Upper lobe of left lung (tissue), 6 donors: ENCODE measurements around the gene UNC5A. TPM values are rescaled to one million over a fixed set of nuclear protein-coding genes. Genes with fewer than 3 reads are reported as not detected.
A peak's percentile ranks its signal among the peaks of the same experiment; 100 is the strongest.

ENCODE experiments used
- ATAC-seq, 2 donors: fragments of 200-7000 bp; cut with Tn5 transposase; one replicate each; pipeline ENCODE4 v1.9.1; 2022; ENCODE audit warnings: mild to moderate bottlenecking in 2 of 2, moderate library complexity in 2 of 2; ENCODE audit not compliant: low FRiP score in 2 of 2
- DNase-seq, 2 donors: peaks; one replicate each; pipeline ENCODE4 v3.0.0-alpha.2; 2019 to 2020
- H3K27ac ChIP-seq, 4 donors: fragments of 200-600 bp; sonication (generic); one replicate each; pipeline ENCODE4 v1.5.1; 2016 to 2019
- H3K27me3 ChIP-seq, 4 donors: fragments of 200-600 bp; sonication (generic); one replicate each; pipeline ENCODE4 v1.5.1; 2017 to 2019
- H3K36me3 ChIP-seq, 4 donors: fragments of 200-600 bp; sonication (generic); one replicate each; pipeline ENCODE4 v1.5.1; 2016 to 2019
- H3K4me1 ChIP-seq, 4 donors: fragments of 200-600 bp; sonication (generic); one replicate each; pipeline ENCODE4 v1.5.1; 2018 to 2019
- H3K4me3 ChIP-seq, 4 donors: fragments of 200-600 bp; sonication (generic); one replicate each; pipeline ENCODE4 v1.5.1; 2017 to 2019; ENCODE audit warnings: mild to moderate bottlenecking in 2 of 4, moderate library complexity in 1 of 4
- H3K9me3 ChIP-seq, 4 donors: fragments of 200-600 bp; sonication (generic); one replicate each; pipeline ENCODE4 v1.5.1; 2018 to 2019
- EP300 ChIP-seq, 4 donors: sonication (generic); formaldehyde crosslinking; IDR thresholded peaks; one replicate each; pipeline ENCODE4 v1.5.1; 2017; ENCODE audit warnings: antibody characterized with exemption in 4 of 4, control low read depth in 2 of 4
- POLR2A ChIP-seq, 4 donors: fragments of 450-650 bp; IDR thresholded peaks; one replicate each; pipeline ENCODE4 v1.5.1; 2016 to 2017; ENCODE audit warnings: antibody characterized with exemption in 4 of 4, mild to moderate bottlenecking in 2 of 4
- POLR2AphosphoS5 ChIP-seq, 2 donors: sonication (generic); formaldehyde crosslinking; IDR thresholded peaks; one replicate each; pipeline ENCODE4 v1.5.1; 2017; ENCODE audit warnings: antibody characterized with exemption in 2 of 2
- WGBS, 2 donors: methylation state at CpG; one replicate each; pipeline ENCODE4 v1.1.5; 2017 to 2018; 5-methylcytosine and 5-hydroxymethylcytosine counted together
- total RNA-seq, 6 donors: library from RNA; depleted of rRNA in 4 of 6; stranded (reverse); fragments of >200 nt in 4 of 6; gene quantifications; one replicate each; pipeline versions ENCODE4 v1.1.0 to v1.2.1, GENCODE V29; 2016 to 2021
- TF ChIP-seq, protein P1 (sequence below), 6 experiments: fragments of 450-650 bp in 4 of 6; fragments of 200-600 bp in 2 of 6; sonication (generic) in 2 of 6; IDR thresholded peaks; one replicate each; pipeline ENCODE4 v1.5.1; 2016 to 2019; ENCODE audit warnings: antibody characterized with exemption in 6 of 6
- donor health status: DM: no; HTN: no; CAD: no; lungs with moderate emphysema.
- donor health status: DM: no; HTN: yes; CAD: no; lungs with severe emphysema.

UNC5A gene
- total RNA-seq, 6 donors from 2014 or later: 0.20 to 1.0 (median 0.39) TPM; not detected in 1

DNA sequence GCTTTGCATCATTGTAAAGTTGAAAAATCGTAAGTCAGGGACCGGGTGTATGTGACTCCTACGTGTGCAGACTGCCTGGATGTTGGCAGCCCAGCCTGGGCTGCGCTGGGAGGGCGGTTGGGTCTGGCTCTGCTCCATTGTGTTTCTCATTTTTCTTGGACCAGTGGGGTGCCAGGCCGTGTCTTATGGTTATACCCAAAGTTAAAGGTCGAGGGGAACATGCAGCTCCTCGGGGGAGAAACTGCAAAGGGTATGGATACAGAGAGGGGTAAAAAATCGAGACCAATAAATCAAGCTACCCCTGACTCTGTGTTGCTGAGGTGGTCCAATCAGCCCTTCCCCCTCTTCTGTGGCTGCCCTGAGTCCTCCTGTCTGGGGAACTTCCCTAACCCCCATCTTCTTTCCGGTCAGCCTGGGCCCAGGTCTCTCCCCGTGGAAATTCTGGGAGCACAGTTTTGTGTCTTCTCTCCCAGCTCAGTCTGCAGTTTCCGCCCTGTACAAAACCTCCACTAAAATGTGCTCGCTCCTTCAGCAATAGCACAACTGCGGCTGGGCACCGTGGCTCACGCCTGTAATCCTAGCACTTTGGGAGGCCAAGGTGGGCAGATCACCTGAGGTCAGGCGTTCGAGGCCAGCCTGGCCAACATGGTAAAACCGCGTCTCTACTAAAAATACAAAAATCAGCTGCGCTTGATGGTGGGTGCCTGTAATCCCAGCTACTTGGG is 34.1 kb upstream of the UNC5A start:
- Histone ChIP-seq H3K27ac (no peak overlapping the region), H3K36me3 (no peaks in the 10 kb centered on the region), H3K4me3 (no peak overlapping the region), H3K4me1 (peaks cover 0 to 7% (median 6%) of the 10 kb centered on the region in 4 donors), H3K9me3 (no peaks in the 10 kb centered on the region), H3K27me3 (no peaks in the 10 kb centered on the region)
- TF ChIP-seq POLR2A (IDR thresholded peaks at IDR 0.05) (no peak), EP300 (IDR thresholded peaks at IDR 0.05) (no peak), POLR2AphosphoS5 (IDR thresholded peaks at IDR 0.05) (no peak)
- TF ChIP-seq, protein P1, sequence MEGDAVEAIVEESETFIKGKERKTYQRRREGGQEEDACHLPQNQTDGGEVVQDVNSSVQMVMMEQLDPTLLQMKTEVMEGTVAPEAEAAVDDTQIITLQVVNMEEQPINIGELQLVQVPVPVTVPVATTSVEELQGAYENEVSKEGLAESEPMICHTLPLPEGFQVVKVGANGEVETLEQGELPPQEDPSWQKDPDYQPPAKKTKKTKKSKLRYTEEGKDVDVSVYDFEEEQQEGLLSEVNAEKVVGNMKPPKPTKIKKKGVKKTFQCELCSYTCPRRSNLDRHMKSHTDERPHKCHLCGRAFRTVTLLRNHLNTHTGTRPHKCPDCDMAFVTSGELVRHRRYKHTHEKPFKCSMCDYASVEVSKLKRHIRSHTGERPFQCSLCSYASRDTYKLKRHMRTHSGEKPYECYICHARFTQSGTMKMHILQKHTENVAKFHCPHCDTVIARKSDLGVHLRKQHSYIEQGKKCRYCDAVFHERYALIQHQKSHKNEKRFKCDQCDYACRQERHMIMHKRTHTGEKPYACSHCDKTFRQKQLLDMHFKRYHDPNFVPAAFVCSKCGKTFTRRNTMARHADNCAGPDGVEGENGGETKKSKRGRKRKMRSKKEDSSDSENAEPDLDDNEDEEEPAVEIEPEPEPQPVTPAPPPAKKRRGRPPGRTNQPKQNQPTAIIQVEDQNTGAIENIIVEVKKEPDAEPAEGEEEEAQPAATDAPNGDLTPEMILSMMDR (IDR thresholded peaks at IDR 0.05): no peak
- no peak for ATAC-seq
- peak in 1 of 2 donors; percentile 6 for DNase-seq
- 72 to 78% methylated on average over 20 to 21 of the region's 21 CpGs for WGBS, 2 donors

DNA sequence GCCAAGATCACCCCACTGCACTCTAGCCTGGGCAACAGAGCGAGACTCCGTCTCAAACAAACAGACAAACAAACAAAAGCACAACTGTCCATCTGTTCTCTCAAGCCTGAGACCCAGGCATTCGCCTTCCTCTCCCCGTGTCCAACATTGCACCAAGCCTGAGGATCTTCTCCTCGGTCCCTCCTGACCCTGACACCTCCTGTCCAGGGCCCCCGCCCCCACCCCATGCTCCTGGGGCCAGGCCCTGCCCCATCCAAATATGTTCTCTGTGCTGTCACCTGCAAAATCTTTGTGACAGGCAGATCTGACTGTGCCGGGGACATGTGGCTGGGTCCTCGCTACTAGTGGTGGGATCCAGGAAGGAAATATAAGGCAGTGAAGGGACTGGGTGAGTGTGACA is 33.4 kb upstream of the UNC5A start:
- TF ChIP-seq POLR2A (IDR thresholded peaks at IDR 0.05): no peak
- TF ChIP-seq POLR2AphosphoS5 (IDR thresholded peaks at IDR 0.05): no peak
- TF ChIP-seq EP300 (IDR thresholded peaks at IDR 0.05): no peak
- TF ChIP-seq, protein P1 (IDR thresholded peaks at IDR 0.05): no peak
- ATAC-seq: no peak
- Histone ChIP-seq H3K27me3 (no peaks in the 10 kb centered on the region), H3K27ac (no peak overlapping the region), H3K36me3 (no peaks in the 10 kb centered on the region), H3K4me1 (peaks cover 0 to 12% (median 6%) of the 10 kb centered on the region in 4 donors), H3K9me3 (no peaks in the 10 kb centered on the region), H3K4me3 (no peak overlapping the region)
- WGBS, 2 donors: 72 to 78% methylated on average over 7 to 8 of the region's 8 CpGs
- peak; percentile 4 to 30 for DNase-seq

DNA sequence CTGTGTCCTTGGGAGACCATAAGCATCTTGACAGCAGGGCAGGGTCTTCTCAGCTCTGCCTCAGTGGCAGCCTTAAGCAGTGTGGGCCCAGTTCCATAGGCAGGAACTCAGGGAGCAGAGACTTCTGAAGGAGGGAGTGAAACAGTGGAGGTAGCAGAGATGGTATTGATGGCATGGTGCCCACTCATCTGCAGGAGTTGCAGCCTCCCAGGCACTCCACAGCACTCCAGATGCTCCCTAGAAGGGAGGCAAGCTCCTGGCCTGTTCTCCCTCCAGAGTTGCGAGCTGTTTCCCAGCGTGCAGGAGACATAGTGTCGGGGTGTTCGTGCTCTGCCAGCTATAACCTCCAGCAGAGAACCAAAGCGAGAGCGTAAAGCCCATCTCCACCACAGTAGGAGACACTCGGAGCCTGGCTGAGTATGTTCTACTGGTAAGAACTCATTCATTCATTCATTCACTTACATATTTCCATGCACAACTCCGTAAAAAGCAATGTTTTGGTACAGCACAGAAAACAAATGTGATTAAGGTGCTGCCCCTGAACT is 31.4 kb upstream of the UNC5A start:
- Histone ChIP-seq H3K4me1 (peaks cover 0 to 12% (median 6%) of the 10 kb centered on the region in 4 donors), H3K27me3 (no peaks in the 10 kb centered on the region), H3K9me3 (no peaks in the 10 kb centered on the region), H3K36me3 (no peaks in the 10 kb centered on the region), H3K27ac (no peak overlapping the region), H3K4me3 (no peak overlapping the region)
- TF ChIP-seq POLR2AphosphoS5 (IDR thresholded peaks at IDR 0.05): no peak
- no peak for TF ChIP-seq EP300 (IDR thresholded peaks at IDR 0.05)
- TF ChIP-seq POLR2A (IDR thresholded peaks at IDR 0.05): no peak
- TF ChIP-seq, protein P1 (IDR thresholded peaks at IDR 0.05): no peak
- 90 to 92% methylated on average over 7 to 8 of the region's 8 CpGs for WGBS, 2 donors
- DNase-seq: peak in 1 of 2 donors; percentile 9
- ATAC-seq: no peak

DNA sequence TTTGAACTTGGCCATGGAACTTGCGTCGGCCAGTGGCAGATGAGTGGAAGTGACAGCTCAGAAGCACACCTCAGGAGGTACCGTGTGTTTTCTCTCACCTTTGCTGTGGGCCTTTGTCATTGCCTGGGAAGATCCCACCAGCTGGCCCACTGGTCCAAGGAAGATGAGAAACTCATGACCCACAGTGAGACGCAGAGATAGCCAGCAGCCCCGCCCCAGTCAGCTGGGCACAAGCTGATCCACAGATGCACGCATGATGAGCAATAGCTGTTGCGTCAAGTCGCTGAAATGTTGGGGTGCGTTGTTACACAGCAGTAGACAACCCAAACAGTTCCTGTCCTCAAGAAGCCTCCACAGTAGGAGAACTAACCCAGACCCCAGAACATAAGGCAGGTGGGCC is 30.8 kb upstream of the UNC5A start:
- WGBS, 2 donors: 91% methylated on average over 7 to 9 of the region's 9 CpGs
- DNase-seq: peak in 1 of 2 donors; percentile 1
- Histone ChIP-seq H3K36me3 (no peaks in the 10 kb centered on the region), H3K9me3 (no peaks in the 10 kb centered on the region), H3K27me3 (peaks cover 0 to 3% (median 0%) of the 10 kb centered on the region in 4 donors), H3K27ac (no peak overlapping the region), H3K4me3 (no peak overlapping the region), H3K4me1 (peaks cover 0 to 12% (median 6%) of the 10 kb centered on the region in 4 donors)
- ATAC-seq: no peak
- no peak for TF ChIP-seq POLR2AphosphoS5 (IDR thresholded peaks at IDR 0.05)
- no peak for TF ChIP-seq EP300 (IDR thresholded peaks at IDR 0.05)
- TF ChIP-seq, protein P1 (IDR thresholded peaks at IDR 0.05): no peak
- no peak for TF ChIP-seq POLR2A (IDR thresholded peaks at IDR 0.05)
